Gastroesophageal sphincter (tissue), 4 donors: ENCODE data around the gene DGKI. TPM values are rescaled to one million over a fixed set of nuclear protein-coding genes. Genes with fewer than 3 reads are reported as not detected.

Experiments used
- ATAC-seq: fragments of 150-250 bp; one replicate; pipeline ENCODE4 v1.9.1; 2016; ENCODE audit warnings: mild to moderate bottlenecking, moderate library complexity
- H3K27ac ChIP-seq, 4 donors: fragments of 200-600 bp; sonication (generic) in 3 of 4; 1 replicate in 3 of 4; 2 replicates in 1 of 4; pipeline ENCODE4 v1.5.1; 2016 to 2019
- H3K27me3 ChIP-seq: fragments of 200-600 bp; sonication (generic); one replicate; pipeline ENCODE4 v1.5.1; 2019
- H3K36me3 ChIP-seq, 2 donors: fragments of 200-600 bp; sonication (generic); one replicate each; pipeline ENCODE4 v1.5.1; 2019; ENCODE audit warnings: control low read depth in 1 of 2
- H3K4me1 ChIP-seq, 3 donors: fragments of 200-600 bp; sonication (generic); 1 replicate in 2 of 3; 2 replicates in 1 of 3; pipeline ENCODE4 v1.5.1; 2016 to 2019; ENCODE audit warnings: control low read depth in 2 of 3
- H3K4me3 ChIP-seq, 2 donors: fragments of 200-600 bp; sonication (generic); one replicate each; pipeline ENCODE4 v1.5.1; 2019; ENCODE audit warnings: mild to moderate bottlenecking in 1 of 2, moderate library complexity in 1 of 2
- H3K9me3 ChIP-seq, 3 donors: fragments of 200-600 bp; sonication (generic); one replicate each; pipeline ENCODE4 v1.5.1; 2017 to 2019; ENCODE audit warnings: control low read depth in 2 of 3
- EP300 ChIP-seq: sonication (generic); formaldehyde crosslinking; IDR thresholded peaks from one replicate; pipeline ENCODE4 v1.6.1; 2017; ENCODE audit warnings: antibody characterized with exemption, mild to moderate bottlenecking
- POLR2A ChIP-seq, 2 donors: fragments of 450-650 bp; IDR thresholded peaks; one replicate each; pipeline ENCODE4 v1.6.1; 2017; ENCODE audit warnings: antibody characterized with exemption in 2 of 2, mild to moderate bottlenecking in 2 of 2, moderate library complexity in 1 of 2
- POLR2AphosphoS5 ChIP-seq: sonication (generic); formaldehyde crosslinking; IDR thresholded peaks from one replicate; pipeline ENCODE4 v1.6.1; 2017; ENCODE audit warnings: antibody characterized with exemption
- WGBS, 2 donors: methylation state at CpG; one replicate each; pipeline ENCODE4 v1.1.5; 2018; ENCODE audit warnings: low coverage in 1 of 2; 5-methylcytosine and 5-hydroxymethylcytosine counted together
- total RNA-seq, 4 donors: library from RNA; depleted of rRNA; stranded (reverse); fragments of >200 nt; gene quantifications; one replicate each; pipeline ENCODE4 v1.1.0, GENCODE V29; 2016
- TF ChIP-seq, protein P1 (sequence below), 4 experiments: fragments of 200-600 bp in 2 of 4; fragments of 450-650 bp in 2 of 4; sonication (generic) in 1 of 4; IDR thresholded peaks; one replicate each; pipeline ENCODE4 v1.5.1; 2017 to 2019; ENCODE audit warnings: antibody characterized with exemption in 4 of 4, mild to moderate bottlenecking in 2 of 4, moderate library complexity in 2 of 4

Gene DGKI
- total RNA-seq, 4 donors from 2014 or later, result 0.27 to 4.8 (median 3.2) TPM

DNA sequence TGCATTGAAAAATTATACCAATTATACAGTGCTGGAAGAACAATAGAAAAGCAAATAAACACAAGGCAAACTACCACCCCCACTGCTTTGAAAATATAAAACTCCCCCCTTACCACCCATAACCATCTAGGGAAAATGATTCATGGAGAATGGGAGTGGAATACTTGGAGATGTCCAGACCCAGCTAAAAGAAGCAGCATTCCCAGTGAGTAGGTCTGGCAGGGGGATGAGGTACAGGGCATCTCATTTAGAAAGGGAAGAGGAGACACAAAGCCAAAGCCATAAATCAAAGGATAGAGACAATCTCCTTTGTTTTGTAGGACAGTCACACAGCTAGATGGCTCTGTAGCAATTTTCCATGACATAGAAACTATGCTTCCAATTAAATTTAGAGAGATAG lies 36.0 kb upstream of the DGKI start:
- ATAC-seq, result no peak
- no peak overlapping the region for H3K4me3 ChIP-seq
- peak overlapping the region in 2 of 4 donors; percentile 53 to 67 for H3K27ac ChIP-seq
- H3K27me3 ChIP-seq, result no peaks in the 10 kb centered on the region
- TF ChIP-seq, protein P1, sequence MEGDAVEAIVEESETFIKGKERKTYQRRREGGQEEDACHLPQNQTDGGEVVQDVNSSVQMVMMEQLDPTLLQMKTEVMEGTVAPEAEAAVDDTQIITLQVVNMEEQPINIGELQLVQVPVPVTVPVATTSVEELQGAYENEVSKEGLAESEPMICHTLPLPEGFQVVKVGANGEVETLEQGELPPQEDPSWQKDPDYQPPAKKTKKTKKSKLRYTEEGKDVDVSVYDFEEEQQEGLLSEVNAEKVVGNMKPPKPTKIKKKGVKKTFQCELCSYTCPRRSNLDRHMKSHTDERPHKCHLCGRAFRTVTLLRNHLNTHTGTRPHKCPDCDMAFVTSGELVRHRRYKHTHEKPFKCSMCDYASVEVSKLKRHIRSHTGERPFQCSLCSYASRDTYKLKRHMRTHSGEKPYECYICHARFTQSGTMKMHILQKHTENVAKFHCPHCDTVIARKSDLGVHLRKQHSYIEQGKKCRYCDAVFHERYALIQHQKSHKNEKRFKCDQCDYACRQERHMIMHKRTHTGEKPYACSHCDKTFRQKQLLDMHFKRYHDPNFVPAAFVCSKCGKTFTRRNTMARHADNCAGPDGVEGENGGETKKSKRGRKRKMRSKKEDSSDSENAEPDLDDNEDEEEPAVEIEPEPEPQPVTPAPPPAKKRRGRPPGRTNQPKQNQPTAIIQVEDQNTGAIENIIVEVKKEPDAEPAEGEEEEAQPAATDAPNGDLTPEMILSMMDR (IDR thresholded peaks at IDR 0.05), result no peak
- TF ChIP-seq POLR2A (IDR thresholded peaks at IDR 0.05), result no peak
- no peak for TF ChIP-seq EP300
- no peak for TF ChIP-seq POLR2AphosphoS5
- peaks cover 0 to 9% (median 0%) of the 10 kb centered on the region in 3 donors for H3K9me3 ChIP-seq
- H3K4me1 ChIP-seq, result peaks cover 0 to 44% (median 18%) of the 10 kb centered on the region in 3 donors
- peaks cover 0 to 86% of the 10 kb centered on the region in 2 donors for H3K36me3 ChIP-seq

DNA sequence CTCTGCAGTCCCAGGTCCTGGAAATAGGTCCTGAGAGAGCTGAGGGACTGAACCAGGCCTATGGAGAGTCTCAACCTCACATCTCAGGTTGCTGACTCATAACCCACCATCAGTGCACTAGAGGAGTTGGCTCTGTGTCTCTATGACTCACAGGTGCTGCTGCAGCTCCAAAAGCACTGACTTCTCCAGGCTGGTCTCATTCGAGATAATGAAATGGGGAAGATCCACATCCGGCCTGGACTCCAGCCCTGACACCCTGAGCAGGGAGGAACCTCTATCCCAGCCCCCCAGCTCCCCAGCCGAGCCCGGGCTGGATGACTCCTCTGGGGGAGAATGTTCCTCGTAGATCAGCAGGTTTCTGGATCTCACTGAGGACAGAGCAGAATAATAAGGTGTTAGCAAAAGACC lies 35.5 kb upstream of the DGKI start:
- peak overlapping the region in 2 of 4 donors; percentile 53 to 67 for H3K27ac ChIP-seq
- ATAC-seq, result peak; percentile 65
- TF ChIP-seq EP300 (no peak), POLR2A (IDR thresholded peaks at IDR 0.05) (no peak), POLR2AphosphoS5 (no peak)
- TF ChIP-seq, protein P1 (IDR thresholded peaks at IDR 0.05), result no peak
- H3K36me3 ChIP-seq, result peaks cover 0 to 84% of the 10 kb centered on the region in 2 donors
- H3K4me3 ChIP-seq, result no peak overlapping the region
- WGBS, 2 donors, result 0 to 57% methylated on average over 1 to 2 of the region's 5 CpGs
- H3K27me3 ChIP-seq, result no peaks in the 10 kb centered on the region
- H3K4me1 ChIP-seq, result peaks cover 0 to 48% (median 22%) of the 10 kb centered on the region in 3 donors
- H3K9me3 ChIP-seq, result peaks cover 0 to 9% (median 0%) of the 10 kb centered on the region in 3 donors

GRCh38 chr7:137881607-137882260 lies 35.0 kb upstream of the DGKI start:
- ATAC-seq, result no peak
- H3K4me1 ChIP-seq, result peaks cover 0 to 48% (median 18%) of the 10 kb centered on the region in 3 donors
- H3K4me3 ChIP-seq, result no peak overlapping the region
- peaks cover 0 to 9% (median 0%) of the 10 kb centered on the region in 3 donors for H3K9me3 ChIP-seq
- H3K27ac ChIP-seq, result peak overlapping the region in 2 of 4 donors; percentile 53 to 67
- H3K27me3 ChIP-seq, result no peaks in the 10 kb centered on the region
- TF ChIP-seq, protein P1 (IDR thresholded peaks at IDR 0.05), result no peak
- TF ChIP-seq POLR2A (IDR thresholded peaks at IDR 0.05), result no peak
- no peak for TF ChIP-seq EP300
- no peak for TF ChIP-seq POLR2AphosphoS5
- H3K36me3 ChIP-seq, result peaks cover 0 to 84% of the 10 kb centered on the region in 2 donors
- WGBS, 2 donors, result 90 to 96% methylated on average over 4 to 8 of the region's 8 CpGs

DNA sequence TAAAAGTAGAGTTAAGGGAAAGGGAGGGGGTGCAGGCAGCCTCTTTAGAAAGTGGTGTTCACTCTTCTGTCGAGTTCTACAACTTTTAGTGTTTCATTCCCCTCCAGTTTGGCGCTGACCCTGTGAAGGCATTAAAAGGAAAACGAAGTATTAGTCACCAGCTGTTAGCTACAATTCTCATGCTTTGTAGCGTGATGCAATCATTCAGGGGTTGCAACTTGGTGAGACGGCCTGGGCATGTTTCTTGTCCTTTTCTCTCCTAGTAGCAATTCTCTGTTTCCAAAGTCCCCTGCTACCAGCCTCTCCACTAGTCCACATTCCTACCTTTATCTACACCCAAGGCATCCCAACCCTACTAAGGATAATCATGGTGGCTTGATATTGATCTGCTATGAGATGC lies 33.7 kb upstream of the DGKI start:
- Histone ChIP-seq H3K27ac (peak overlapping the region in 2 of 4 donors; percentile 74 to 81), H3K27me3 (no peaks in the 10 kb centered on the region), H3K4me3 (no peak overlapping the region), H3K4me1 (peaks cover 0 to 40% (median 20%) of the 10 kb centered on the region in 3 donors), H3K36me3 (peaks cover 0 to 90% of the 10 kb centered on the region in 2 donors), H3K9me3 (peaks cover 0 to 9% (median 0%) of the 10 kb centered on the region in 3 donors)
- no peak for ATAC-seq
- WGBS, 2 donors, result 59 to 77% methylated on average over 5 of the region's 5 CpGs
- TF ChIP-seq, protein P1 (IDR thresholded peaks at IDR 0.05), result no peak
- TF ChIP-seq EP300, result no peak
- TF ChIP-seq POLR2A (IDR thresholded peaks at IDR 0.05), result no peak
- TF ChIP-seq POLR2AphosphoS5, result no peak
